H1 (cell line): Measurements from ENCODE around the gene P3H4. TPM values are rescaled to one million over a fixed set of nuclear protein-coding genes. Genes with fewer than 3 reads are reported as not detected.

Experiments
- CEBPB ChIP-seq: IDR thresholded peaks from 2 replicates; pipeline ENCODE4 v1.6.1; 2012; ENCODE audit warnings: low read depth, low read length
- CHD2 ChIP-seq: IDR thresholded peaks from 2 replicates; pipeline ENCODE4 v1.6.1; 2012; ENCODE audit warnings: low read length, improper control_type of control experiment
- CTCF ChIP-seq, 3 experiments: IDR thresholded peaks; 1 replicate in 2 of 3; 2 replicates in 1 of 3; pipeline versions ENCODE4 v1.5.1 to v1.6.1; 2011; ENCODE audit warnings: low read length in 3 of 3, mild to moderate bottlenecking in 3 of 3, inconsistent platforms in 2 of 3, low read depth in 1 of 3, moderate library complexity in 1 of 3; ENCODE audit not compliant: insufficient read depth in 1 of 3; ENCODE audit errors: control extremely low read depth in 1 of 3
- EZH2 ChIP-seq: fragments of 200-600 bp; sonication (generic); IDR thresholded peaks from 2 replicates; pipeline ENCODE4 v1.7.1; 2012; ENCODE audit warnings: low read depth, mild to moderate bottlenecking, moderate library complexity, low read length, inconsistent platforms; ENCODE audit not compliant: severe bottlenecking
- SIN3A ChIP-seq, 2 experiments: IDR thresholded peaks in 1 of 2; conservative IDR thresholded peaks in 1 of 2; 2 replicates each; pipeline ENCODE4 v1.6.1; 2011 to 2012; ENCODE audit warnings: low read length in 2 of 2, improper control_type of control experiment in 1 of 2, low read depth in 1 of 2, mild to moderate bottlenecking in 1 of 2
- SP4 ChIP-seq: IDR thresholded peaks from 2 replicates; pipeline ENCODE4 v1.6.1; 2012; ENCODE audit warnings: low read length, inconsistent platforms
- SRF ChIP-seq: IDR thresholded peaks from 2 replicates; pipeline ENCODE4 v1.6.1; 2011; ENCODE audit warnings: mild to moderate bottlenecking, low read depth, low read length, moderate library complexity
- polyA plus RNA-seq, 7 experiments: library from polyadenylated mRNA; depleted of rRNA in 3 of 7; stranded (reverse) in 5 of 7; unstranded in 2 of 7; fragments of >200 nt in 5 of 7; fragments of 200-250 nt in 2 of 7; gene quantifications; 1 replicate in 5 of 7; 2 replicates in 1 of 7; 4 replicates in 1 of 7; pipeline versions ENCODE4 v1.2.1 to v1.2.3, GENCODE V29; 2011 to 2013; ENCODE audit warnings: missing spikeins in 2 of 7, mixed read lengths in 2 of 7
- total RNA-seq: library from RNA; stranded (reverse); fragmentation: NEBNext Ultra II Directional; extraction: Animal tissue kit (Norgen Biotek cat#: 25700); gene quantifications from 2 replicates; pipeline ENCODE4 v1.2.1, GENCODE V29; 2021

P3H4 gene
- total and polyA plus RNA-seq, 2 of the 8 experiments (the other 6 are each of a cell fraction or from before 2014, with no cell fraction given): 23.4 to 26.7 TPM

- TF ChIP-seq SRF (no peak), CTCF (IDR thresholded peaks at IDR 0.05; ENCODE audit: control extremely low read depth in 1 of 3, insufficient read depth in 1 of 3, low read depth in 1 of 3, low read length in 3 of 3) (no peak), SIN3A (conservative IDR thresholded peaks at IDR 0.05 in 1 of 2, IDR thresholded peaks at IDR 0.05 in 1 of 2; ENCODE audit: low read depth in 1 of 2, low read length in 2 of 2) (no peak), SP4 (no peak), CEBPB (no peak), EZH2 (no peak), CHD2 (no peak)
- TF ChIP-seq, all 59 proteins: peak for 3
Measured at GRCh38 chr17:41813152-41813680, 1.5 kb upstream of the P3H4 start (continued).
